ENCODE results near the gene TUBGCP6. TPM values are rescaled to one million over a fixed set of nuclear protein-coding genes. Genes with fewer than 3 reads are reported as not detected.
"Not testable (repeated sequence)": the region's sequence is repeated elsewhere in the genome, so short reads cannot be mapped to it uniquely, and the experiment has no call there.

The TUBGCP6 gene
- total RNA-seq, 1 donor from 2014 or later: 47.6 TPM

- ATAC-seq (no peak), DNase-seq (ENCODE audit: low spot score) (no peak)
- intact Hi-C loops (cut with DNase I): no loop called here
Measured at GRCh38 chr22:50169181-50169759, 75.6 kb downstream of the TUBGCP6 start.

GRCh38 chr22:50168490-50169180, 76.2 kb downstream of the TUBGCP6 start:
- intact Hi-C loops (cut with DNase I); ATAC-seq; DNase-seq (ENCODE audit: low spot score): not testable (repeated sequence)

GRCh38 chr22:50167689-50168489, 76.9 kb downstream of the TUBGCP6 start:
- DNase-seq (ENCODE audit: low spot score) (no peak), ATAC-seq (no peak)
- intact Hi-C loops (cut with DNase I): no loop called here

Other genes with a start within 250 kb of the TUBGCP6 start
- gene IL17REL, start 232.3 kb downstream of the TUBGCP6 start, total RNA-seq: not detected
- gene TTLL8, start 186.7 kb downstream of the TUBGCP6 start, total RNA-seq: not detected
- gene MLC1, start 159.6 kb downstream of the TUBGCP6 start, total RNA-seq: 0.45 TPM
- gene MOV10L1, start 155.0 kb downstream of the TUBGCP6 start, total RNA-seq: 1.6 TPM
- 0.76 TPM for gene PANX2, start 74.3 kb downstream of the TUBGCP6 start, total RNA-seq
- gene TRABD, start 59.1 kb downstream of the TUBGCP6 start, total RNA-seq: 22.8 TPM
- gene SELENOO, start 44.0 kb downstream of the TUBGCP6 start, total RNA-seq: 22.6 TPM
- 32.4 TPM for gene HDAC10, start 6.2 kb upstream of the TUBGCP6 start, total RNA-seq
- 17.8 TPM for gene MAPK12, start 16.7 kb upstream of the TUBGCP6 start, total RNA-seq
- gene MAPK11, start 25.4 kb upstream of the TUBGCP6 start, total RNA-seq: 20.4 TPM
- 160 TPM for gene PLXNB2, start 62.6 kb upstream of the TUBGCP6 start, total RNA-seq
- gene DENND6B, start 82.0 kb upstream of the TUBGCP6 start, total RNA-seq: 14.0 TPM
- gene PPP6R2, start 98.3 kb upstream of the TUBGCP6 start, total RNA-seq: 42.1 TPM
- 73.4 TPM for gene SBF1, start 230.0 kb upstream of the TUBGCP6 start, total RNA-seq
- gene ADM2, start 236.5 kb upstream of the TUBGCP6 start, total RNA-seq: 0.09 TPM
- gene MIOX, start 241.8 kb upstream of the TUBGCP6 start, total RNA-seq: not detected

Data from sciatic nerve (tissue), 2 donors.